IMR-90 (cell line): ENCODE measurements around the gene ENTPD1. TPM values are rescaled to one million over a fixed set of nuclear protein-coding genes. Genes with fewer than 3 reads are reported as not detected.

ENCODE experiments used
- ATAC-seq: fragments of 200-7000 bp; cut with Tn5 transposase; 2 replicates; pipeline ENCODE4 v1.9.1; 2020; ENCODE audit warnings: low read depth, mild to moderate bottlenecking, moderate library complexity
- BruUV-seq: library from RNA; stranded (reverse); fragments of 400-500 nt; replicated peaks from 2 replicates; lab custom pipeline; 2021; lab: Mats Ljungman, UMichigan
- CTCF ChIA-PET: fragments of 300-600 bp; formaldehyde crosslinking; extraction: SDS; loops from one replicate; lab custom pipeline; 2021; ENCODE audit warnings: antibody characterized with exemption; lab: Yijun Ruan, JAX
- POLR2A ChIA-PET: fragments of 300-600 bp; sonication (Branson Sonifier 250); formaldehyde crosslinking; loops from one replicate; lab custom pipeline; 2022; ENCODE audit warnings: antibody characterized with exemption; ENCODE audit not compliant: unreplicated experiment; lab: Charles Lee
- DNase-seq: peaks from one replicate; pipeline ENCODE4 v3.0.0; 2013
- H2AFZ ChIP-seq: replicated peaks from 2 replicates; pipeline ENCODE3; 2013; ENCODE audit warnings: low read length, mild to moderate bottlenecking; ENCODE audit not compliant: poor library complexity
- H2AK5ac ChIP-seq: 2 replicates; pipeline ENCODE4 v1.6.1; 2013; ENCODE audit warnings: low read depth, low read length, inconsistent platforms
- H2AK9ac ChIP-seq: replicated peaks from 2 replicates; pipeline ENCODE3; 2013; ENCODE audit warnings: mild to moderate bottlenecking, low read depth, low read length, moderate library complexity; ENCODE audit not compliant: poor library complexity
- H2BK120ac ChIP-seq: 2 replicates; pipeline ENCODE4 v1.6.1; 2013; ENCODE audit warnings: low read depth, low read length, inconsistent platforms
- H2BK15ac ChIP-seq: 3 replicates; pipeline ENCODE4 v1.6.1; 2013; ENCODE audit warnings: low read depth, low read length, inconsistent platforms
- H2BK20ac ChIP-seq: 2 replicates; pipeline ENCODE4 v1.6.1; 2013; ENCODE audit warnings: low read depth, mild to moderate bottlenecking, inconsistent platforms, low read length, moderate library complexity
- H2BK5ac ChIP-seq: 2 replicates; pipeline ENCODE4 v1.6.1; 2013; ENCODE audit warnings: mild to moderate bottlenecking, low read depth, low read length, inconsistent platforms; ENCODE audit not compliant: poor library complexity, severe bottlenecking
- H3K14ac ChIP-seq: replicated peaks from 2 replicates; pipeline ENCODE4 v1.6.1; 2013; ENCODE audit warnings: low read depth, low read length, inconsistent platforms
- H3K18ac ChIP-seq: 2 replicates; pipeline ENCODE4 v1.6.1; 2013; ENCODE audit warnings: low read depth, low read length, control low read depth
- H3K23ac ChIP-seq: 2 replicates; pipeline ENCODE4 v1.6.1; 2013; ENCODE audit warnings: low read depth, low read length, inconsistent platforms
- H3K27ac ChIP-seq: 2 replicates; pipeline ENCODE4 v1.5.1; 2013; ENCODE audit warnings: mild to moderate bottlenecking, control low read depth, low read length; ENCODE audit not compliant: insufficient read depth
- H3K27me3 ChIP-seq: 2 replicates; pipeline ENCODE4 v1.6.1; 2013; ENCODE audit warnings: low read length; ENCODE audit not compliant: control insufficient read depth, insufficient read depth
- H3K36me3 ChIP-seq: 2 replicates; pipeline ENCODE4 v1.6.1; 2013; ENCODE audit warnings: low read length, mixed read lengths; ENCODE audit not compliant: control insufficient read depth, insufficient read depth
- H3K4ac ChIP-seq: 2 replicates; pipeline ENCODE4 v1.6.1; 2013; ENCODE audit warnings: low read depth, low read length, inconsistent platforms
- H3K4me1 ChIP-seq: 2 replicates; pipeline ENCODE4 v1.6.1; 2013; ENCODE audit warnings: low read length, mixed read lengths; ENCODE audit not compliant: control insufficient read depth, insufficient read depth
- H3K4me2 ChIP-seq: 2 replicates; pipeline ENCODE4 v1.6.1; 2013; ENCODE audit warnings: low read depth, mild to moderate bottlenecking, control low read depth, low read length, moderate library complexity
- H3K4me3 ChIP-seq: 2 replicates; pipeline ENCODE4 v1.5.1; 2013; ENCODE audit warnings: low read depth, mild to moderate bottlenecking, control low read depth, low read length, moderate library complexity; ENCODE audit not compliant: insufficient read depth
- H3K56ac ChIP-seq: 2 replicates; pipeline ENCODE4 v1.6.1; 2013; ENCODE audit warnings: low read length, inconsistent platforms; ENCODE audit not compliant: insufficient read depth; ENCODE audit errors: extremely low read depth
- H3K79me1 ChIP-seq, 2 experiments: 2 replicates each; pipeline ENCODE4 v1.6.1; 2013; ENCODE audit warnings: low read length in 2 of 2, inconsistent platforms in 1 of 2, low read depth in 1 of 2
- H3K9ac ChIP-seq: 2 replicates; pipeline ENCODE4 v1.6.1; 2013; ENCODE audit warnings: low read depth, low read length, control low read depth
- H3K9me1 ChIP-seq: 2 replicates; pipeline ENCODE4 v1.6.1; 2013; ENCODE audit warnings: low read length, inconsistent platforms; ENCODE audit not compliant: insufficient read depth
- H3K9me3 ChIP-seq: 2 replicates; pipeline ENCODE4 v1.6.1; 2013; ENCODE audit warnings: low read length; ENCODE audit not compliant: control insufficient read depth, insufficient read depth
- H4K20me1 ChIP-seq: 2 replicates; pipeline ENCODE4 v1.6.1; 2013; ENCODE audit warnings: low read length, inconsistent platforms; ENCODE audit not compliant: insufficient read depth
- H4K5ac ChIP-seq: 2 replicates; pipeline ENCODE4 v1.6.1; 2013; ENCODE audit warnings: mild to moderate bottlenecking, low read depth, low read length, control low read depth
- H4K8ac ChIP-seq, 2 experiments: 2 replicates each; pipeline ENCODE4 v1.6.1; 2013; ENCODE audit warnings: low read depth in 2 of 2, low read length in 2 of 2, control low read depth in 1 of 2, inconsistent platforms in 1 of 2
- H4K91ac ChIP-seq: 2 replicates; pipeline ENCODE4 v1.6.1; 2013; ENCODE audit warnings: low read depth, low read length, inconsistent platforms; ENCODE audit not compliant: insufficient read depth
- CEBPB ChIP-seq: IDR thresholded peaks from 2 replicates; pipeline ENCODE4 v1.6.1; 2012; ENCODE audit warnings: low read depth, low read length, improper control_type of control experiment
- CHD1 ChIP-seq: IDR thresholded peaks from 2 replicates; pipeline ENCODE4 v1.6.1; 2012; ENCODE audit warnings: low read depth, low read length, improper control_type of control experiment
- FOS ChIP-seq: fragments of 150-350 bp; IDR thresholded peaks from 2 replicates; pipeline ENCODE4 v1.6.1; 2016; ENCODE audit warnings: low read depth, low read length
- MAFK ChIP-seq: IDR thresholded peaks from 2 replicates; pipeline ENCODE4 v1.6.1; 2012; ENCODE audit warnings: low read depth, low read length, improper control_type of control experiment
- MAZ ChIP-seq: IDR thresholded peaks from 2 replicates; pipeline ENCODE4 v1.6.1; 2012; ENCODE audit warnings: low read depth, mild to moderate bottlenecking, low read length, improper control_type of control experiment, moderate library complexity, borderline replicate concordance
- RAD21 ChIP-seq: IDR thresholded peaks from 2 replicates; pipeline ENCODE4 v1.6.1; 2012; ENCODE audit warnings: low read length, improper control_type of control experiment
- RCOR1 ChIP-seq: IDR thresholded peaks from 2 replicates; pipeline ENCODE4 v1.6.1; 2012; ENCODE audit warnings: mild to moderate bottlenecking, low read length, improper control_type of control experiment; ENCODE audit not compliant: insufficient replicate concordance
- RFX5 ChIP-seq: IDR thresholded peaks from 2 replicates; pipeline ENCODE4 v1.8.0; 2012; ENCODE audit warnings: low read depth, mild to moderate bottlenecking, low read length, moderate library complexity
- SMC3 ChIP-seq: fragments of 150-350 bp; IDR thresholded peaks from 2 replicates; pipeline ENCODE4 v1.6.1; 2016; ENCODE audit warnings: low read depth, mild to moderate bottlenecking, antibody characterized with exemption, low read length, moderate library complexity
- WGBS, 2 experiments: methylation state at CpG; one replicate each; pipeline versions ENCODE4 v1.1.5 to v1.1.7; 2013; ENCODE audit warnings: missing lambda C conversion rate in 2 of 2; ENCODE audit not compliant: insufficient read length in 1 of 2; ENCODE audit errors: extremely low coverage in 2 of 2; 5-methylcytosine and 5-hydroxymethylcytosine counted together
- dilution Hi-C: fragments of 300-500 bp; cut with HindIII; formaldehyde crosslinking; loops from one replicate; pipeline ENCODE4 v1.14.3; 2018; ENCODE audit warnings: low sequenced_read_pairs; ENCODE audit not compliant: unreplicated experiment
- in situ Hi-C: fragments of 300-500 bp; cut with MboI; formaldehyde crosslinking; loops from 3 replicates; pipeline ENCODE4 v1.14.3; 2019; ENCODE audit warnings: low sequenced_read_pairs, inconsistent platforms, mixed read lengths
- intact Hi-C: fragments of 100-400 bp; cut with micrococcal nuclease; formaldehyde crosslinking; loops from 2 replicates; pipeline ENCODE4 v1.10.0; 2022
- polyA plus RNA-seq, 3 experiments: library from polyadenylated mRNA; depleted of rRNA; stranded (reverse); fragments of >200 nt; gene quantifications; 2 replicates each; pipeline ENCODE4 v1.2.3, GENCODE V29; 2012; ENCODE audit warnings: low replicate concordance in 1 of 3
- total RNA-seq: library from RNA; depleted of rRNA; stranded (reverse); fragments of >200 nt; gene quantifications from 2 replicates; pipeline ENCODE4 v1.2.3, GENCODE V29; 2012
- TF ChIP-seq, protein P1 (sequence below): fragments of 150-350 bp; IDR thresholded peaks from 2 replicates; pipeline ENCODE4 v1.6.1; 2016; ENCODE audit warnings: low read depth, mild to moderate bottlenecking, low read length, moderate library complexity, borderline replicate concordance

ENTPD1 gene
- total and polyA plus RNA-seq, 2 of the 4 experiments (the other 2 are of a cell fraction) = under 0.01 TPM; not detected in 1

GRCh38 chr10:95809370-95810197, 53.6 kb downstream of the ENTPD1 start (continued):
- TF ChIP-seq RFX5 = no peak

- Histone ChIP-seq H3K79me1 (no peaks in the 10 kb centered on the region), H3K14ac (no peak overlapping the region), H2BK20ac (no peak overlapping the region; the same call in 1 of the 2 replicates), H2AK9ac (no peak overlapping the region), H3K27ac (no peak overlapping the region), H4K91ac (no peak overlapping the region), H4K8ac (no peak overlapping the region), H3K9ac (no peak overlapping the region), H3K27me3 (no peaks in the 10 kb centered on the region), H3K23ac (no peak overlapping the region), H3K4me2 (no peak overlapping the region), H2AK5ac (no peak overlapping the region), H3K4me1 (peaks cover 10% of the 10 kb centered on the region), H3K56ac (no peak overlapping the region), H3K9me1 (peaks cover 4% of the 10 kb centered on the region; the same call in 1 of the 2 replicates), H3K9me3 (no peaks in the 10 kb centered on the region), H2BK5ac (no peak overlapping the region), H2BK15ac (no peak overlapping the region), H2AFZ (no peak overlapping the region), H3K36me3 (no peaks in the 10 kb centered on the region), H2BK120ac (no peak overlapping the region), H3K4ac (no peak overlapping the region), H4K5ac (no peak overlapping the region), H3K4me3 (no peak overlapping the region), H4K20me1 (no peaks in the 10 kb centered on the region), H3K18ac (no peak overlapping the region)
- ATAC-seq (no peak), DNase-seq (no peak)
- in situ Hi-C loops = no loop called here
- POLR2A ChIA-PET = no interaction called here
- WGBS, 2 experiments = 100% methylated on average over 6 of the region's 20 CpGs; no CpG with 5 or more reads in 1 of the 2 experiments
- dilution Hi-C loops = no loop called here
- TF ChIP-seq RAD21 = no peak
- TF ChIP-seq MAFK = no peak
- TF ChIP-seq RCOR1 = no peak
- TF ChIP-seq, protein P1, sequence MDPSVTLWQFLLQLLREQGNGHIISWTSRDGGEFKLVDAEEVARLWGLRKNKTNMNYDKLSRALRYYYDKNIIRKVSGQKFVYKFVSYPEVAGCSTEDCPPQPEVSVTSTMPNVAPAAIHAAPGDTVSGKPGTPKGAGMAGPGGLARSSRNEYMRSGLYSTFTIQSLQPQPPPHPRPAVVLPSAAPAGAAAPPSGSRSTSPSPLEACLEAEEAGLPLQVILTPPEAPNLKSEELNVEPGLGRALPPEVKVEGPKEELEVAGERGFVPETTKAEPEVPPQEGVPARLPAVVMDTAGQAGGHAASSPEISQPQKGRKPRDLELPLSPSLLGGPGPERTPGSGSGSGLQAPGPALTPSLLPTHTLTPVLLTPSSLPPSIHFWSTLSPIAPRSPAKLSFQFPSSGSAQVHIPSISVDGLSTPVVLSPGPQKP = no peak
- TF ChIP-seq MAZ = no peak
- TF ChIP-seq FOS = no peak
- TF ChIP-seq SMC3 = no peak
- TF ChIP-seq CHD1 = no peak
- no peak for TF ChIP-seq CEBPB
- BruUV-seq = no TSS peak
- intact Hi-C loops = no loop called here
- CTCF ChIA-PET = interaction anchor here (0.6 to 1.0 kb wide), 2 partner anchors 117 to 1533 kb away, joined by 4 to 8 read pairs; partner anchors contain the start of gene TCTN3
These were observed 54.4 kb downstream of the ENTPD1 start for GRCh38 chr10:95810198-95810976.
